Activated CD8-positive, alpha-beta memory T cell treated with anti-CD3 and anti-CD28 coated beads for 36 hours (primary cell): Measurements from ENCODE around the gene MRGPRX2. TPM values are rescaled to one million over a fixed set of nuclear protein-coding genes. Genes with fewer than 3 reads are reported as not detected.

Experiments used
- CTCF ChIA-PET: fragments of 350-600 bp; sonication (Branson Sonifier 250); formaldehyde crosslinking; loops from one replicate; lab custom pipeline; 2021; ENCODE audit warnings: antibody characterized with exemption; lab: Charles Lee
- POLR2A ChIA-PET: fragments of 350-600 bp; sonication (Branson Sonifier 250); formaldehyde crosslinking; loops from one replicate; lab custom pipeline; 2021; ENCODE audit warnings: antibody characterized with exemption; lab: Charles Lee
- total RNA-seq, 2 experiments: library from RNA; stranded (reverse); gene quantifications; one replicate each; pipeline ENCODE4 v1.2.3, GENCODE V29; 2021

Gene MRGPRX2
- total RNA-seq, 2 experiments from 2014 or later, result not detected

DNA sequence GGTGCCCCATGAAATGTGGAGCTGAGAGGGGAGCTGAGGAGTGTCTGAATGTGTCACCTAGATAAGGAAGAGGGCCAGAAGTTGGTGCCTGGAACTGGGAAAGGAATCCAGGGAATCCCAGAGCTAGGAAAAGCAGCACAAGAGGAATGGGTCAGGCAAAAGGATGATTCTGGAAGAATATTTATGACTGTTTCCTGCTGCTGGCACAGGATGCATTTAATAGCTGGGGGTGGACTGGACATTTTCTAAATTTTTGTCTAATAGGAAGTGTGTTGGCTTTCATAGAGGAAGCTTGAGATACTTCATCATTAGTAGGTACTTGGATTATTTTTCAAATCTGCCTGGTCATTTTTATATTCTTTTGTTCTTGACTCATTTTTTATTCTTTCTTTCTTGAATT is 17.4 kb upstream of the MRGPRX2 start:
- POLR2A ChIA-PET, result no interaction called here
- CTCF ChIA-PET, result interaction anchor here (0.9 to 1.1 kb wide), 2 partner anchors 33 to 39 kb away, joined by 3 read pairs; partner anchors contain the start of gene ZDHHC13

- POLR2A ChIA-PET, result no interaction called here
- CTCF ChIA-PET, result interaction anchor here (0.7 to 1.4 kb wide), 5 partner anchors 26 to 1832 kb away, joined by 3 to 6 read pairs (median 3); partner anchors contain the start of gene ZDHHC13
Observed at GRCh38 chr11:19076744-19077589, 16.4 kb upstream of the MRGPRX2 start.

DNA sequence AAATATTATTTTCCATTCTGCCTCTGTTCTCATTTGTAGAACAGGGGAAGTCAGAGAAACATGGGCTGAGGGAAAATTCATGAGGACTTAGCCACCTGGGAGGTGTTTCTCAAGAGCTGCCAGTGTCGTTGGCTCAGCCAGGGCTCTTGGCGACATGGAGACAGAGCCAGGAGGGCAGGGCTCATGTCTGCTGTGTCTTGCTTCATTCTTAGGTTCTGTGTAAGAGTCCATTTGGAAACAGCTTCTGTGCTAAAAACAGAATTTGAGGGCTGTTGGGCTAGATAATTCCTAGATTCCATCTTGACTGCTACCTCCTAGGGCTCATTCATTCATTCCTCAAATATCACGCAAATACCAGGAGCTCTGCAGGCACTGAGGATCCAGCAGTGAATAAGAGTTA is 15.1 kb upstream of the MRGPRX2 start:
- POLR2A ChIA-PET, result no interaction called here
- CTCF ChIA-PET, result interaction anchor here (1.5 kb wide), 1 partner anchor 24 kb away, joined by 3 read pairs; no protein-coding TSS in a partner anchor

DNA sequence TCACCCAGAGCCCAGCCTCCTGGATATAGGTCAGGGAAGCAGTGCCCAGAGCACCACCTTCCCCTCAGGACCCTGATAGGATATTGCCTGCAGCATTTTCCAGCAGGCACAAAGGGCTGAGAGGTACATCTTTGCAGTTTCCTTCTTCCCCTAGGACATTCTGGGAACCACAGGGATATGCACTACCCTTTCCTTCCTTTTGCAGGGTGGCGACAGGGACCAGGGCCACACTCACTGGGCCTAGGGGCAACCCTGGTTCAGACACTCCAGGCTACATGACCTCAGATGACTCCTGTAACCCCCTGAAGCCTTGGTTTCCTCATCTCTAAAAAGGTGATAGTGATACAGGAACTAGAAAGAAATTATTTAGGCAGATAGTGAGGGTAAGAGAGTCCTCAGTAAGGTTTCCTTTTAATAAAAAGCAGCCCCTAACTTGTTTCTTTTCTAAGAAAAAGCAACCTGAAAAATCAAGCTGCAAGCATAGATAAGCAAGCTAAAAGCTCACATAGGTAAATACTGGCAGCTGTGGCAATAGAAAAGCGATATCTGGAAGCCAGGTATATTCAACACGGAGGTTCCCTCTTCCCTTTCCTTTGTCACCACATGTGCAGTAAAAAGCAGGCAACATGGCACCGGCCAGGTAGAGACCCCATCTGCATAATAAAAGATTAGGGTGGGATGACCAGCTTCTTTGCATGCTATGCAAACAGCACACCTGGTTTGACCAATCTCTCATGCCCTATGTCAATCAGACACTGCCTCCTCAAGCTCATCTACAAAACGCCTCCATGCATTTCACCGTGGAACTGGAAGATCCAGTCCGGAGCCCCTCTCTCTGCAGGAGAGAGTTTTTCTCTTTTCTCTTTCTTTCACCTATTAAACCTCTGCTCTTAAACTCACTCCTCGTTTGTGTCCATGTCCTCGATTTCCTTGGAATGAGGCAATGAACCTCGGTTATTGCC is 13.2 kb upstream of the MRGPRX2 start:
- ChIA-PET CTCF (interaction anchor here (0.6 to 1.9 kb wide), 2 partner anchors 15 to 51 kb away, joined by 4 read pairs; no protein-coding TSS in a partner anchor), POLR2A (no interaction called here)

GRCh38 chr11:19072464-19072863 is 11.9 kb upstream of the MRGPRX2 start:
- CTCF ChIA-PET, result interaction anchor here (1.1 to 1.9 kb wide), 2 partner anchors 14 to 483 kb away, joined by 3 to 4 read pairs; no protein-coding TSS in a partner anchor
- POLR2A ChIA-PET, result no interaction called here

DNA sequence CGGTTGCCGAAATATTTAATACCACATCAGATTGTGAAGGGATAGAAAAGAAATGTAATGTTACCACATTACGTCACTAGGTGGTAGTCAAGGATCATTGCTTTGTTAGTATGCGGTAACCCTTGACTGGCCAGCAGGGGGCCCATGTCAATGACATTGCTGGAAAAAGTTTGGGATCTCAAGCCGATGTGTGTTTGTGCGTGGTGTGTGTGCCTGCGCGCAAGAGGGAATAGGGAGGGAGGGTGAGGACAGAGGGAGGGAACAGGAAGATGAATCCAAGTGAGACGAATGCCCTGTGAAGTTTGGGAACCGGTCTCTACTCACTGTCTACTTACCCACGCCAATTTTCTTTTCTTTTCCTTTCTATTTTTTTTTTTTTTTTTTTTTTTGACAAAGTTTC is 10.7 kb upstream of the MRGPRX2 start:
- CTCF ChIA-PET, result interaction anchor here (0.6 to 2.2 kb wide), 10 partner anchors 11 to 484 kb away, joined by 3 to 14 read pairs (median 3); partner anchors contain the start of gene MRGPRX2
- POLR2A ChIA-PET, result no interaction called here

DNA sequence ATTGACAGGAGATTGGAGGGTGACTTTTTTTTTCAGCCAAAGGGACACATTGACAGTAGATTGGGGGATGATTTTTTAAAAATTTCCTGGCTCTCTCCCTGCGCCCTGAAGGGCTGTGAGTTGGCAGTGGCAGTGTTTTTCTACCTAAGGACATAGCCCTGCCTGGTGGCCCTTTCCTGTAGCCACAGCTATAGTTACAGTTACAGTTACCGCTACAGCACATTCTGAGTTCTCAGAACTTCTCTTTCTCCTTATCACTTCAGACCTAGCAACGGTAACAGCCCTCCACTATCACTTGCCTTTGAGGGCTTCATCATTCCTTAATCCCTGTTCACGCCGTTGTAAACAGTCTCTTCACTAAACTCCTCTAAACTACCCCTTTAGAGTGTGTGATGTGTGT is 684 bp downstream of the MRGPRX2 start:
- ChIA-PET POLR2A (no interaction called here), CTCF (interaction anchor here (2.8 kb wide), 1 partner anchor 11 kb away, joined by 14 read pairs; no protein-coding TSS in a partner anchor)

DNA sequence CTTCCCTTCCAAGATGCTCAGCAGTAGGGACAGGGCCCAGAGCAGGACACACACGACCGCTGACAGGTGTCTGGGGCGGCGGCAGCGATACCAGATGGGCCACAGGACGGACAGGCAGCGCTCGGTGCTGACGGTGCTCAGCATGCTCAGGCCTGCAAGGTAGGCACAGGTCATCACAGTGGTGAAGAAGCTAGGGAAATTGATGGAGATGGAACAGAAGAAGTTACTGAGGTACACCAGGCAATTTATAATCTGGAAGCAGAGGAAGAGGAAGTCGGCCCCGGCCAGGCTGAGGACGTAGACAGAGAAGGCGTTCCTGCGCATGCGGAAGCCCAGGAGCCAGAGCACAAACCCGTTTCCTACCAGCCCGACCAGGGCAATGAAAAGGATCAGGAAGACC is 4.6 kb downstream of the MRGPRX2 start:
- ChIA-PET POLR2A (no interaction called here), CTCF (no interaction called here)

GRCh38 chr11:19055016-19055415 is 5.5 kb downstream of the MRGPRX2 start:
- POLR2A ChIA-PET, result no interaction called here
- CTCF ChIA-PET, result no interaction called here

GRCh38 chr11:19053909-19054308 is 6.6 kb downstream of the MRGPRX2 start:
- CTCF ChIA-PET, result no interaction called here
- POLR2A ChIA-PET, result no interaction called here

- ChIA-PET POLR2A (no interaction called here), CTCF (no interaction called here)
Observed at GRCh38 chr11:19050281-19050680, 10.2 kb downstream of the MRGPRX2 start.

DNA sequence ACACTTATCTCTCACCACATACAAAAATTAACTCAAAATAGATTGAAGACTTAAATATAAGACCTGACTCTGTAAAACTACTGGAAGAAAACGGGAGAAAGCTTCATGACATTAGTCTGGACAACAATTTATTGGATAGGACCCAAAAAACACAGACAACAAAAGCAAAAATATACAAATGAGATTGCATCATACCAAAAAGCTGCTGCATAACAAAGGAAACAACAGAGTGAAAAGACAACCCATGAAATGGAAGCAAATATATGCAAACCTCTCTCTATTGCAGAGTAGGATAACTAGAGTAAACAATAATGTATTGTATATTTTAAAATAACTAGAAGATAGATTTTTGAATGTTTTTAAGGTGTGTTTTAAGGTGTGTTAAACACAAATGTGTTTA is 11.2 kb downstream of the MRGPRX2 start:
- ChIA-PET POLR2A (no interaction called here), CTCF (no interaction called here)

DNA sequence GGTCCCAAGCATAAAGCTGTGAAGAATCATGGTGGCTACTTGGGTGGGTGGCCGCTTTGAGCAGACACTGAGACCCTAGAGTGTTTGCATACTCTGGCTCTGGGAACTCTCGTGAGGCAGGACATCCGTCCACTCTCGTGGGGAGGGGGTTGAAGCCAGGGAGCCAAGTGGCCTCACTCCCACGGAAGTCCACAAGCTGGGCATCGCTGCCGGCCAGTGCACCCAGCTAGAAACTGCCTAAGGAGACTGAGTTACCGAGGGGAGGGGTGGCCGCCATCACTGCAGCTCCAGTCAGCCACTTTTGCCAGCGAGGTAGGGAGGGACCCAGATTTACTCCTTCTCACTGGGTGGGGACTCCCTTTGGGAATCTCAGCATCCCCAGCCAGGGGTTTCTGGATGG is 20.5 kb downstream of the MRGPRX2 start:
- ChIA-PET POLR2A (no interaction called here), CTCF (no interaction called here)

GRCh38 chr11:19039409-19039808 is 21.1 kb downstream of the MRGPRX2 start:
- POLR2A ChIA-PET, result no interaction called here
- CTCF ChIA-PET, result no interaction called here

DNA sequence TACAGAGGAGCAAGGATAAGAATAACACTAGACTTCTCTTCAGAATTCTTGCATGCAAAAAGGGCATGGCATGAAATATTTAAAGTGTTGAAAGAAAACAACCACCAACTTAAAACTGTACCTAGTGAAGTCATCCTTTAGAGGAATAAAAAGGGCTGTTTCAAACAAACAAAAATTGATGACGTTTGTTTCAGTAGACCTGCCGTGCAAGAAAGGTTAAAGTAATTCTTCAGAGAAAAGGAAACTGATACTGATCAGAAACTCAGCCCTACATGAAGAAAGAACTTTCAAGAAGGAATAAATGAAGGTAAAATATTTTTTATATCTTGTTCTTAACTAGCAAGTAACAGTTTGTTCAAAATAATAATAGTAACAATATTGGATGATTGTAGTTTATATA is 27.5 kb downstream of the MRGPRX2 start:
- POLR2A ChIA-PET, result no interaction called here
- CTCF ChIA-PET, result no interaction called here

- POLR2A ChIA-PET, result no interaction called here
- CTCF ChIA-PET, result no interaction called here
Observed at GRCh38 chr11:19027829-19028595, 32.5 kb downstream of the MRGPRX2 start.

DNA sequence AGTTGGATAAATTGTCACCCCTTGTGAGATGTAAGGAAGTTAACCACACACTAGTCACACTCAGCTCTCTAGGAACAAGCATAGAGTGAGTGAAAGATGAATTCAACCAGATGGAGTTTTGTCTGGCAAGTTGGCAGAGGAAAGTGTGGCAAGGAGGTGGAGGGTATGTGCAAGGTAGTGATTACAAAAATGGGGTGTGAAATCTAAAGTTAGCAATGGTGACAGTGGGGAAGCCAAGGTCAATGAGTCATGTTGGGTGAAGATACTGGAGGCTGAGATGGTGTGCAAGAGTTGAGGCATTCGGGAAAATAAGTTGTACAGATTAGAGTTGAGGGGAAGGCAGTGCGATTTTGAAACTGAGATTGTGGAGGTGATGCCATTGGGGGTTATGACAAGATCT is 33.7 kb downstream of the MRGPRX2 start:
- ChIA-PET CTCF (no interaction called here), POLR2A (no interaction called here)

- ChIA-PET CTCF (no interaction called here), POLR2A (no interaction called here)
Observed at GRCh38 chr11:19025481-19026406, 34.8 kb downstream of the MRGPRX2 start.
